HPDE6-E6E7 (cell line): ENCODE measurements around the gene RAB3D.

ENCODE experiments used
- DNase-seq: peaks from one replicate; pipeline ENCODE4 v3.0.0; 2011; ENCODE audit warnings: missing footprints; ENCODE audit errors: extremely low spot score

Gene RAB3D

GRCh38 chr19:11295665-11296245 is 43.7 kb downstream of the RAB3D start, which contains the start of gene TSPAN16:
Gene TSPAN16 (plus strand): TSS chr19:11296160. CDS start chr19:11296298, 138 bp downstream.
- no peak for DNase-seq

GRCh38 chr19:11295180-11295579 is 44.3 kb downstream of the RAB3D start:
- no peak for DNase-seq

- peak; percentile 95 for DNase-seq
These were observed 45.7 kb downstream of the RAB3D start for GRCh38 chr19:11293433-11294389.

GRCh38 chr19:11291991-11292390 is 47.5 kb downstream of the RAB3D start:
- DNase-seq = no peak

GRCh38 chr19:11291415-11291814 is 48.0 kb downstream of the RAB3D start:
- DNase-seq = no peak

- DNase-seq = no peak
These were observed 49.2 kb downstream of the RAB3D start for GRCh38 chr19:11290256-11290655.

- DNase-seq = no peak
These were observed 51.1 kb downstream of the RAB3D start for GRCh38 chr19:11288349-11288748.

GRCh38 chr19:11286312-11286974 is 53.0 kb downstream of the RAB3D start:
- DNase-seq = no peak

GRCh38 chr19:11284515-11284914 is 54.9 kb downstream of the RAB3D start:
- no peak for DNase-seq

GRCh38 chr19:11281356-11282049 is 58.0 kb downstream of the RAB3D start:
- DNase-seq = no peak

- DNase-seq = no peak
These were observed 59.8 kb downstream of the RAB3D start for GRCh38 chr19:11279505-11280236.

- no peak for DNase-seq
These were observed 60.8 kb downstream of the RAB3D start for GRCh38 chr19:11278670-11279069.

GRCh38 chr19:11274533-11275086 is 64.8 kb downstream of the RAB3D start:
- no peak for DNase-seq

GRCh38 chr19:11273989-11274388 is 65.5 kb downstream of the RAB3D start:
- no peak for DNase-seq

- DNase-seq = no peak
These were observed 66.2 kb downstream of the RAB3D start for GRCh38 chr19:11273296-11273695.
